ENCODE data around the gene ROBO1. TPM values are rescaled to one million over a fixed set of nuclear protein-coding genes. Genes with fewer than 3 reads are reported as not detected.

ROBO1 gene
- total and polyA plus RNA-seq, 2 donors (not counting 1 experiment from before 2014, with no cell fraction given): 0.27 to 3.2 TPM

- Histone ChIP-seq H3K9ac (ENCODE audit: low read length) (no peak overlapping the region), H2AFZ (ENCODE audit: insufficient read depth, low read depth, low read length, poor library complexity, severe bottlenecking) (no peak overlapping the region), H3K79me2 (ENCODE audit: control insufficient read depth, insufficient read depth, low read length) (no peaks in the 10 kb centered on the region), H3K4me3 (ENCODE audit: control extremely low read depth in 1 of 5, extremely low read depth in 1 of 5, insufficient read depth in 1 of 5, low read depth in 2 of 5, low read length in 4 of 5) (no peak overlapping the region), H3K4me2 (replicated peaks; ENCODE audit: low read depth, low read length, poor library complexity, severe bottlenecking) (no peak overlapping the region), H3K27me3 (replicated peaks in 1 of 4; ENCODE audit: control extremely low read depth in 1 of 4, control insufficient read depth in 3 of 4, insufficient read depth in 4 of 4, low read length in 3 of 4) (peaks cover 0 to 13% (median 2%) of the 10 kb centered on the region in 4 experiments), H3K4me1 (ENCODE audit: control insufficient read depth in 2 of 2, insufficient read depth in 2 of 2, low read length in 2 of 2) (no peaks in the 10 kb centered on the region), H3K36me3 (replicated peaks in 1 of 2; ENCODE audit: control extremely low read depth in 1 of 2, control insufficient read depth in 1 of 2, extremely low read depth in 1 of 2, insufficient read depth in 2 of 2, low read length in 1 of 2) (no peaks in the 10 kb centered on the region), H3K9me3 (ENCODE audit: control extremely low read depth in 1 of 3, control insufficient read depth in 2 of 3, insufficient read depth in 1 of 3, low read length in 2 of 3) (peaks cover 0 to 16% (median 1%) of the 10 kb centered on the region in 3 donors), H4K20me1 (ENCODE audit: control insufficient read depth, insufficient read depth, low read length, poor library complexity, severe bottlenecking) (no peaks in the 10 kb centered on the region), H3K27ac (ENCODE audit: low read length in 2 of 2) (no peak overlapping the region)
- CTCF ChIA-PET: no interaction called here
- POLR2A ChIA-PET: no interaction called here
- DNase-seq (no peak), ATAC-seq (ENCODE audit: low read depth) (no peak)
- WGBS (ENCODE audit: insufficient coverage): 19% methylated on average over 5 of the region's 5 CpGs
- no peak overlapping the region for H3K4me3 Mint-ChIP-seq
- H3K4me1 Mint-ChIP-seq: no peaks in the 10 kb centered on the region
- intact Hi-C loops (cut with micrococcal nuclease): no loop called here
- TF ChIP-seq EZH2 (IDR thresholded peaks at IDR 0.05; ENCODE audit: borderline replicate concordance, insufficient read depth, low read depth, low read length, poor library complexity, severe bottlenecking): no peak
- no peak for TF ChIP-seq CTCF (IDR thresholded peaks at IDR 0.05)
- peaks cover 6% of the 10 kb centered on the region for H3K27me3 Mint-ChIP-seq
- no peak overlapping the region for H3K27ac Mint-ChIP-seq
- peaks cover 4% of the 10 kb centered on the region for H3K9me3 Mint-ChIP-seq (ENCODE audit: insufficient read depth)
These were observed 1.9 kb downstream of the ROBO1 start for GRCh38 chr3:79765911-79766310.

GRCh38 chr3:79761441-79761840 lies 6.4 kb downstream of the ROBO1 start:
- POLR2A ChIA-PET: no interaction called here
- H3K27me3 Mint-ChIP-seq: peaks cover 6% of the 10 kb centered on the region
- Histone ChIP-seq H3K27ac (ENCODE audit: low read length in 2 of 2) (no peak overlapping the region), H3K79me2 (ENCODE audit: control insufficient read depth, insufficient read depth, low read length) (no peaks in the 10 kb centered on the region), H3K9me3 (ENCODE audit: control extremely low read depth in 1 of 3, control insufficient read depth in 2 of 3, insufficient read depth in 1 of 3, low read length in 2 of 3) (peaks cover 0 to 8% (median 1%) of the 10 kb centered on the region in 3 donors), H4K20me1 (ENCODE audit: control insufficient read depth, insufficient read depth, low read length, poor library complexity, severe bottlenecking) (no peaks in the 10 kb centered on the region), H2AFZ (ENCODE audit: insufficient read depth, low read depth, low read length, poor library complexity, severe bottlenecking) (no peak overlapping the region), H3K4me2 (replicated peaks; ENCODE audit: low read depth, low read length, poor library complexity, severe bottlenecking) (no peak overlapping the region), H3K4me1 (ENCODE audit: control insufficient read depth in 2 of 2, insufficient read depth in 2 of 2, low read length in 2 of 2) (no peaks in the 10 kb centered on the region), H3K27me3 (replicated peaks in 1 of 4; ENCODE audit: control extremely low read depth in 1 of 4, control insufficient read depth in 3 of 4, insufficient read depth in 4 of 4, low read length in 3 of 4) (peaks cover 0 to 5% (median under 1%) of the 10 kb centered on the region in 4 experiments), H3K9ac (ENCODE audit: low read length) (no peak overlapping the region), H3K36me3 (replicated peaks in 1 of 2; ENCODE audit: control extremely low read depth in 1 of 2, control insufficient read depth in 1 of 2, extremely low read depth in 1 of 2, insufficient read depth in 2 of 2, low read length in 1 of 2) (no peaks in the 10 kb centered on the region), H3K4me3 (ENCODE audit: control extremely low read depth in 1 of 5, extremely low read depth in 1 of 5, insufficient read depth in 1 of 5, low read depth in 2 of 5, low read length in 4 of 5) (no peak overlapping the region)
- WGBS (ENCODE audit: insufficient coverage): no CpG with 5 or more reads among the region's 1 CpG
- intact Hi-C loops (cut with micrococcal nuclease): no loop called here
- no peak for TF ChIP-seq CTCF (IDR thresholded peaks at IDR 0.05)
- no peak for TF ChIP-seq EZH2 (IDR thresholded peaks at IDR 0.05; ENCODE audit: borderline replicate concordance, insufficient read depth, low read depth, low read length, poor library complexity, severe bottlenecking)
- no peak overlapping the region for H3K27ac Mint-ChIP-seq
- ATAC-seq (ENCODE audit: low read depth) (no peak), DNase-seq (no peak)
- no peaks in the 10 kb centered on the region for H3K4me1 Mint-ChIP-seq
- CTCF ChIA-PET: no interaction called here
- peaks cover 4% of the 10 kb centered on the region for H3K9me3 Mint-ChIP-seq (ENCODE audit: insufficient read depth)
- no peak overlapping the region for H3K4me3 Mint-ChIP-seq

Data from B cell (primary cell).